ENCODE measurements around the gene FRG2B. TPM values are rescaled to one million over a fixed set of nuclear protein-coding genes. Genes with fewer than 3 reads are reported as not detected.

The FRG2B gene
- total RNA-seq, 1 donor from 2014 or later: not detected

DNA sequence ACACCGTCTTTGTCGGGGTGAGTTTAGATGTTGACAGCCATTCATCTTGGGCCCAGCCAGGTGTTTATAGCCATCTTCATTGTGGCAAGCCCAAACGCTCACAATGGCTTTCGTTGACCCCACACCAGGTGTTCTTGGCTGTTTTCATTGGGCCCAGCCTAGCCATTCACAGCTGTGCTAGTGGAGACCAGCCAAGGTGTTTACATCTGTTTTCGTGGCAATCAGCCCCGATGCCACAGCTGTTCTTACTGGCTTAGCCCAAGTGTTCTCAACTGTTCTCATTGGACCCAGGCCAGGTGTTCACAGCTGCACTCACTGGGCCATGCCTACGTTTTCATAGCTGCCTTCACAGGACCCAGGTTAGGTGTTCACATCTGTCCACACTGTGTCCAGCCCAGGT, 7.7 kb downstream of the FRG2B start:
- H3K27me3 Mint-ChIP-seq (ENCODE audit: low read depth, unreplicated experiment): peaks cover 27% of the 10 kb centered on the region
- no peak overlapping the region for H3K4me3 ChIP-seq (ENCODE audit: insufficient read depth, low read depth, low read length)
- no peaks in the 10 kb centered on the region for H3K4me1 Mint-ChIP-seq (ENCODE audit: low read depth, unreplicated experiment)
- no peaks in the 10 kb centered on the region for H4K20me1 ChIP-seq (ENCODE audit: insufficient read depth, low read length)
- H3K4me3 Mint-ChIP-seq (ENCODE audit: unreplicated experiment): no peak overlapping the region
- no peak for TF ChIP-seq EZH2 (IDR thresholded peaks at IDR 0.05; ENCODE audit: insufficient read depth, low read length)
- TF ChIP-seq, protein P1, sequence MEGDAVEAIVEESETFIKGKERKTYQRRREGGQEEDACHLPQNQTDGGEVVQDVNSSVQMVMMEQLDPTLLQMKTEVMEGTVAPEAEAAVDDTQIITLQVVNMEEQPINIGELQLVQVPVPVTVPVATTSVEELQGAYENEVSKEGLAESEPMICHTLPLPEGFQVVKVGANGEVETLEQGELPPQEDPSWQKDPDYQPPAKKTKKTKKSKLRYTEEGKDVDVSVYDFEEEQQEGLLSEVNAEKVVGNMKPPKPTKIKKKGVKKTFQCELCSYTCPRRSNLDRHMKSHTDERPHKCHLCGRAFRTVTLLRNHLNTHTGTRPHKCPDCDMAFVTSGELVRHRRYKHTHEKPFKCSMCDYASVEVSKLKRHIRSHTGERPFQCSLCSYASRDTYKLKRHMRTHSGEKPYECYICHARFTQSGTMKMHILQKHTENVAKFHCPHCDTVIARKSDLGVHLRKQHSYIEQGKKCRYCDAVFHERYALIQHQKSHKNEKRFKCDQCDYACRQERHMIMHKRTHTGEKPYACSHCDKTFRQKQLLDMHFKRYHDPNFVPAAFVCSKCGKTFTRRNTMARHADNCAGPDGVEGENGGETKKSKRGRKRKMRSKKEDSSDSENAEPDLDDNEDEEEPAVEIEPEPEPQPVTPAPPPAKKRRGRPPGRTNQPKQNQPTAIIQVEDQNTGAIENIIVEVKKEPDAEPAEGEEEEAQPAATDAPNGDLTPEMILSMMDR (IDR thresholded peaks at IDR 0.05; ENCODE audit: insufficient read depth, low read depth, low read length): no peak
- peaks cover 6% of the 10 kb centered on the region for H3K9me3 ChIP-seq (ENCODE audit: insufficient read depth, low read depth, low read length)
- H3K9me3 Mint-ChIP-seq (ENCODE audit: unreplicated experiment): peaks cover 14% of the 10 kb centered on the region
- no peaks in the 10 kb centered on the region for H3K79me2 ChIP-seq (ENCODE audit: insufficient read depth, low read length)
- H3K27ac Mint-ChIP-seq (ENCODE audit: unreplicated experiment): no peak overlapping the region
- DNase-seq (ENCODE audit: low read depth): no peak
- H3K27me3 ChIP-seq (ENCODE audit: insufficient read depth, low read length): no peaks in the 10 kb centered on the region
- H3K4me1 ChIP-seq (ENCODE audit: insufficient read depth, low read length): no peaks in the 10 kb centered on the region
- no peak overlapping the region for H3K9ac ChIP-seq (ENCODE audit: low read length)
- FAIRE-seq: no peak
- H3K27ac ChIP-seq (ENCODE audit: low read depth, low read length): no peak overlapping the region
- no peak overlapping the region for H2AFZ ChIP-seq (ENCODE audit: low read depth, low read length)
- H3K36me3 Mint-ChIP-seq (ENCODE audit: low read depth, unreplicated experiment): no peaks in the 10 kb centered on the region
- H3K4me2 ChIP-seq (ENCODE audit: low read length): no peak overlapping the region
- H3K36me3 ChIP-seq (ENCODE audit: insufficient read depth, low read length): no peaks in the 10 kb centered on the region

DNA sequence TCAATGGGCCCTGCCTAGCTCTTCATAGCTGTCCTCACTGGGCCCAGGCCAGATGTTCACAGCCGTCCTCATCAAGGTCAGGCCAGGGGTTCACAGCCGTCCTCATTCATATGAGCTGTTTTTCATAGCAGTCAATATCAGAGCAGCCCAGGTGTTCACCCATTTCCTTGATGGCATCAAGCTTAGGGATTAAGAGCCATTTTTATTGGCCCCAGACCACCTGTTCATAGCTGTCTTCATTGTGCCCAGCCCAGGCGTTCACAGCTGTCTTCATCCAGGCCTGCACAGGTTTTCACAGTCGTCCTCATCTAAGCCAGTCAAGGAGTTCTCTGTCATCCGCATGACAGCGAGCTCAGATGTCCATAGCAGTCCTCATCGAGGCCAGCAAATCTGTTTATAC, 9.4 kb downstream of the FRG2B start:
- no peaks in the 10 kb centered on the region for H3K36me3 Mint-ChIP-seq (ENCODE audit: low read depth, unreplicated experiment)
- Histone ChIP-seq H3K4me1 (ENCODE audit: insufficient read depth, low read length) (no peaks in the 10 kb centered on the region), H2AFZ (ENCODE audit: low read depth, low read length) (no peak overlapping the region), H3K36me3 (ENCODE audit: insufficient read depth, low read length) (no peaks in the 10 kb centered on the region), H3K4me3 (ENCODE audit: insufficient read depth, low read depth, low read length) (no peak overlapping the region), H3K9me3 (ENCODE audit: insufficient read depth, low read depth, low read length) (peaks cover 6% of the 10 kb centered on the region), H3K9ac (ENCODE audit: low read length) (no peak overlapping the region), H3K27me3 (ENCODE audit: insufficient read depth, low read length) (no peaks in the 10 kb centered on the region), H3K4me2 (ENCODE audit: low read length) (no peak overlapping the region), H3K27ac (ENCODE audit: low read depth, low read length) (no peak overlapping the region), H4K20me1 (ENCODE audit: insufficient read depth, low read length) (no peaks in the 10 kb centered on the region), H3K79me2 (ENCODE audit: insufficient read depth, low read length) (no peaks in the 10 kb centered on the region)
- TF ChIP-seq, protein P1 (IDR thresholded peaks at IDR 0.05; ENCODE audit: insufficient read depth, low read depth, low read length): no peak
- TF ChIP-seq EZH2 (IDR thresholded peaks at IDR 0.05; ENCODE audit: insufficient read depth, low read length): no peak
- H3K4me3 Mint-ChIP-seq (ENCODE audit: unreplicated experiment): no peak overlapping the region
- no peak overlapping the region for H3K27ac Mint-ChIP-seq (ENCODE audit: unreplicated experiment)
- no peak for FAIRE-seq
- H3K4me1 Mint-ChIP-seq (ENCODE audit: low read depth, unreplicated experiment): no peaks in the 10 kb centered on the region
- peaks cover 37% of the 10 kb centered on the region for H3K27me3 Mint-ChIP-seq (ENCODE audit: low read depth, unreplicated experiment)
- DNase-seq (ENCODE audit: low read depth): no peak
- peaks cover 16% of the 10 kb centered on the region for H3K9me3 Mint-ChIP-seq (ENCODE audit: unreplicated experiment)

DNA sequence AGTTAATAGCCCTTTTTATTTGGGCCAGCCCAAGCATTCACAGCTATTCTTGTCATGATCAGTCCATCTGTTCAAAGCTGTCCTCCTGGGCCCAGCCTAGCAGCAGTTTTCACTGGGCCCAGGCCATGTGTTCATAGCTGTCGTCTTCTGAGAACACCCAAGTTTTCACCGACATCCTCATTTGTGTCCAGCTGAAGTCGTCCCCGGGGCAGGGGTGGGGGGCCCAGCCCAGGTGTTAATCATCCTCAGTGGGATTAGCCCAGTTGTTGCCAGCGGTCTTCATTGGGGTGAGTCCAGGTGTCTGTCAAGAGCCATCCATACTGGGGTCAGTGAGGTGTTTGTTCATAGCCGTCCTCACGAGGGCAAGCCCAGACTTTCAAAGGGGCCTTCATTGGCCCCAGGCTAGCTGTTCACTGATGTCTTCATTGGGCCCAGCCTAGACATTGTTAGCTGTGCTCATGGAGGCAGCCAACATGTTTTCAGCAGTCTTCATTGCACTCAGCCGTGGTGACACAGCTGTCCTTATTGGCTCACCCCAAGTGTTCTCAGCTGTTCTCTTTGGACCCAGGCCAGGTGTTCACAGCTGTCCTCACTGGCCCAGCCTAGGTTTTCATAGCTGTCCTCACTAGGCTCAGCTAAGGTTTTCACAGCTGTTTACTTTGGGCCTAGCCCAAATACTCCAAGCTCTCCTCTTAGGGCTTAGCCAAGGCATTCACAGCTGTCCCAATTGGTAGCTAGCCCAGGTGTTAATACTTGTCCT, 10.0 kb downstream of the FRG2B start:
- no peak for TF ChIP-seq EZH2 (IDR thresholded peaks at IDR 0.05; ENCODE audit: insufficient read depth, low read length)
- TF ChIP-seq, protein P1 (IDR thresholded peaks at IDR 0.05; ENCODE audit: insufficient read depth, low read depth, low read length): no peak
- no peak overlapping the region for H3K4me3 Mint-ChIP-seq (ENCODE audit: unreplicated experiment)
- H3K9me3 Mint-ChIP-seq (ENCODE audit: unreplicated experiment): peaks cover 16% of the 10 kb centered on the region
- Histone ChIP-seq H3K27me3 (ENCODE audit: insufficient read depth, low read length) (no peaks in the 10 kb centered on the region), H4K20me1 (ENCODE audit: insufficient read depth, low read length) (no peaks in the 10 kb centered on the region), H3K4me2 (ENCODE audit: low read length) (no peak overlapping the region), H3K4me3 (ENCODE audit: insufficient read depth, low read depth, low read length) (no peak overlapping the region), H3K36me3 (ENCODE audit: insufficient read depth, low read length) (no peaks in the 10 kb centered on the region), H3K27ac (ENCODE audit: low read depth, low read length) (no peak overlapping the region), H2AFZ (ENCODE audit: low read depth, low read length) (no peak overlapping the region), H3K4me1 (ENCODE audit: insufficient read depth, low read length) (no peaks in the 10 kb centered on the region), H3K9ac (ENCODE audit: low read length) (no peak overlapping the region), H3K9me3 (ENCODE audit: insufficient read depth, low read depth, low read length) (peaks cover 6% of the 10 kb centered on the region), H3K79me2 (ENCODE audit: insufficient read depth, low read length) (no peaks in the 10 kb centered on the region)
- H3K36me3 Mint-ChIP-seq (ENCODE audit: low read depth, unreplicated experiment): no peaks in the 10 kb centered on the region
- DNase-seq (ENCODE audit: low read depth) (no peak), FAIRE-seq (no peak)
- no peak overlapping the region for H3K27ac Mint-ChIP-seq (ENCODE audit: unreplicated experiment)
- peaks cover 35% of the 10 kb centered on the region for H3K27me3 Mint-ChIP-seq (ENCODE audit: low read depth, unreplicated experiment)
- no peaks in the 10 kb centered on the region for H3K4me1 Mint-ChIP-seq (ENCODE audit: low read depth, unreplicated experiment)

Measured in astrocyte (in vitro differentiated cells and primary cell).